Fibroblast of lung (primary cell): ENCODE results near the gene SLC4A5. TPM values are rescaled to one million over a fixed set of nuclear protein-coding genes. Genes with fewer than 3 reads are reported as not detected.

Experiments used
- DNase-seq, 2 donors: peaks; one replicate each; pipeline versions ENCODE4 v3.0.0 to v3.0.0-alpha.2; 2010; ENCODE audit warnings: low read depth in 2 of 2
- H2AFZ ChIP-seq: 2 replicates; pipeline ENCODE4 v1.5.1; 2012; ENCODE audit warnings: low read length, control low read depth, inconsistent platforms
- H3K27ac ChIP-seq: 2 replicates; pipeline ENCODE4 v1.5.1; 2011; ENCODE audit warnings: low read length, control low read depth; ENCODE audit not compliant: insufficient read depth
- H3K27me3 ChIP-seq: 2 replicates; pipeline ENCODE4 v1.5.1; 2011; ENCODE audit warnings: mild to moderate bottlenecking, low read length; ENCODE audit not compliant: control insufficient read depth, insufficient read depth
- H3K36me3 ChIP-seq: 2 replicates; pipeline ENCODE4 v1.5.1; 2011; ENCODE audit warnings: low read length; ENCODE audit not compliant: control insufficient read depth, insufficient read depth
- H3K4me1 ChIP-seq: 2 replicates; pipeline ENCODE4 v1.5.1; 2011; ENCODE audit warnings: low read length; ENCODE audit not compliant: control insufficient read depth, insufficient read depth; ENCODE audit errors: extremely low read depth
- H3K4me2 ChIP-seq: 2 replicates; pipeline ENCODE4 v1.5.1; 2011; ENCODE audit warnings: low read length, control low read depth; ENCODE audit not compliant: insufficient read depth; ENCODE audit errors: extremely low read depth
- H3K4me3 ChIP-seq, 4 experiments: fragments of 200-600 bp in 1 of 4; sonication (generic) in 1 of 4; replicated peaks in 1 of 4; 2 replicates each; pipeline ENCODE4 v1.5.1; 2011 to 2016; ENCODE audit warnings: low read length in 4 of 4, low read depth in 3 of 4, mild to moderate bottlenecking in 3 of 4, control low read depth in 2 of 4, inconsistent platforms in 1 of 4, mixed read lengths in 1 of 4; ENCODE audit not compliant: insufficient read depth in 1 of 4; ENCODE audit errors: control extremely low read depth in 1 of 4
- H3K79me2 ChIP-seq: 2 replicates; pipeline ENCODE4 v1.5.1; 2012; ENCODE audit warnings: mild to moderate bottlenecking, low read length, inconsistent platforms; ENCODE audit not compliant: control insufficient read depth, insufficient read depth
- H3K9ac ChIP-seq: 2 replicates; pipeline ENCODE4 v1.5.1; 2011; ENCODE audit warnings: mild to moderate bottlenecking, low read length, control low read depth; ENCODE audit not compliant: insufficient read depth
- H3K9me3 ChIP-seq: 2 replicates; pipeline ENCODE4 v1.5.1; 2012; ENCODE audit warnings: low read depth, low read length; ENCODE audit not compliant: control insufficient read depth, insufficient read depth
- H4K20me1 ChIP-seq: 2 replicates; pipeline ENCODE4 v1.5.1; 2011; ENCODE audit warnings: low read length; ENCODE audit not compliant: control insufficient read depth, insufficient read depth; ENCODE audit errors: extremely low read depth
- EZH2 ChIP-seq: IDR thresholded peaks from 2 replicates; pipeline ENCODE4 v1.5.1; 2012; ENCODE audit warnings: low read length, control low read depth, mild to moderate bottlenecking; ENCODE audit errors: missing control alignments
- polyA plus RNA-seq, 2 donors: library from polyadenylated mRNA; depleted of rRNA in 1 of 2; stranded (reverse) in 1 of 2; unstranded in 1 of 2; fragments of >200 nt; gene quantifications; 2 replicates each; pipeline ENCODE4 v1.2.1, GENCODE V29; 2011 to 2012; ENCODE audit warnings: missing spikeins in 1 of 2
- total RNA-seq: library from RNA; depleted of rRNA; stranded (reverse); fragments of >200 nt; gene quantifications from 2 replicates; pipeline ENCODE4 v1.2.1, GENCODE V29; 2014
- TF ChIP-seq, protein P1 (sequence below), 2 donors: IDR thresholded peaks in 1 of 2; conservative IDR thresholded peaks in 1 of 2; 1 replicate in 1 of 2; 2 replicates in 1 of 2; pipeline ENCODE4 v1.5.1; 2011 to 2012; ENCODE audit warnings: low read length in 2 of 2, control low read depth in 1 of 2, inconsistent platforms in 1 of 2, low read depth in 1 of 2, mild to moderate bottlenecking in 1 of 2

The SLC4A5 gene
- total and polyA plus RNA-seq, 2 donors (not counting 1 experiment from before 2014, with no cell fraction given), result 0.12 to 0.17 TPM

DNA sequence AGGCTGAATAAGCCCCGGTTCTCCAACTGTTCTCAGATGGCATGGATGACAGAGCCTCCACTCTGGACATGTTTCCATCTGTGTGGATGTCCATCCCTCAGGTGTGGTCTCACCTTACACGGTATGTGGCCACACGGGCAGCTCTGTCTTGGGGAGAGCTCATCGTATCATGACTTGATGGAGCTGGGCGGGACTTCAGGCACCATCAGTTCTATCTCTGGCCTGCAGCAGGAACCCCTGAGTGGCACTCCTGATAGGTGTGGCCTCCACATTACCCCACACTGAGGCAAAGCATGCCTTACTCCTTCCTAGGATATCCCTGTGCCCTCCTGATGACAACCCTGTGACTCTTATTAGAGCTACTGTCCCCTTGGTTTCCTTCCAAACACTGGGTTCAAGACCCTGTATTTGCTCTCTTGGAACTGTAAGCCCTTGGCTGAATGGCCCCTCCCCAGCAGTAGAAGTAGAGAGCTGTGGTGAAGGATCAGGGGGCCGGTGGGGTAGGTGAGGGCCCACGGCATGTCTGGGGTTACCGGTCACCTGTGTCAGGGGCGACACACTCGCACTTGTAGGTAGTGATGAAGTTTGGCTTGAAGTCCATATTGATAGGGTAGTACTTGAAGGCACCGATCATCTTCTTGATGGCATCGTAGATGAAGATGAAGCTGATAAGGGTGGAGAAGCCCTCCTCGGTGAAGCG is 96.6 kb downstream of the SLC4A5 start:
- Histone ChIP-seq H2AFZ (no peak overlapping the region), H3K36me3 (no peaks in the 10 kb centered on the region), H3K4me2 (no peak overlapping the region), H3K4me1 (no peaks in the 10 kb centered on the region), H3K27me3 (peaks cover 2% of the 10 kb centered on the region), H4K20me1 (no peaks in the 10 kb centered on the region), H3K27ac (no peak overlapping the region), H3K9ac (no peak overlapping the region), H3K4me3 (no peak overlapping the region), H3K79me2 (no peaks in the 10 kb centered on the region), H3K9me3 (no peaks in the 10 kb centered on the region)
- TF ChIP-seq EZH2, result no peak
- TF ChIP-seq, protein P1, sequence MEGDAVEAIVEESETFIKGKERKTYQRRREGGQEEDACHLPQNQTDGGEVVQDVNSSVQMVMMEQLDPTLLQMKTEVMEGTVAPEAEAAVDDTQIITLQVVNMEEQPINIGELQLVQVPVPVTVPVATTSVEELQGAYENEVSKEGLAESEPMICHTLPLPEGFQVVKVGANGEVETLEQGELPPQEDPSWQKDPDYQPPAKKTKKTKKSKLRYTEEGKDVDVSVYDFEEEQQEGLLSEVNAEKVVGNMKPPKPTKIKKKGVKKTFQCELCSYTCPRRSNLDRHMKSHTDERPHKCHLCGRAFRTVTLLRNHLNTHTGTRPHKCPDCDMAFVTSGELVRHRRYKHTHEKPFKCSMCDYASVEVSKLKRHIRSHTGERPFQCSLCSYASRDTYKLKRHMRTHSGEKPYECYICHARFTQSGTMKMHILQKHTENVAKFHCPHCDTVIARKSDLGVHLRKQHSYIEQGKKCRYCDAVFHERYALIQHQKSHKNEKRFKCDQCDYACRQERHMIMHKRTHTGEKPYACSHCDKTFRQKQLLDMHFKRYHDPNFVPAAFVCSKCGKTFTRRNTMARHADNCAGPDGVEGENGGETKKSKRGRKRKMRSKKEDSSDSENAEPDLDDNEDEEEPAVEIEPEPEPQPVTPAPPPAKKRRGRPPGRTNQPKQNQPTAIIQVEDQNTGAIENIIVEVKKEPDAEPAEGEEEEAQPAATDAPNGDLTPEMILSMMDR (conservative IDR thresholded peaks at IDR 0.05 in 1 of 2, IDR thresholded peaks at IDR 0.05 in 1 of 2; ENCODE audit: low read depth in 1 of 2, low read length in 2 of 2), result no peak
- no peak for DNase-seq

DNA sequence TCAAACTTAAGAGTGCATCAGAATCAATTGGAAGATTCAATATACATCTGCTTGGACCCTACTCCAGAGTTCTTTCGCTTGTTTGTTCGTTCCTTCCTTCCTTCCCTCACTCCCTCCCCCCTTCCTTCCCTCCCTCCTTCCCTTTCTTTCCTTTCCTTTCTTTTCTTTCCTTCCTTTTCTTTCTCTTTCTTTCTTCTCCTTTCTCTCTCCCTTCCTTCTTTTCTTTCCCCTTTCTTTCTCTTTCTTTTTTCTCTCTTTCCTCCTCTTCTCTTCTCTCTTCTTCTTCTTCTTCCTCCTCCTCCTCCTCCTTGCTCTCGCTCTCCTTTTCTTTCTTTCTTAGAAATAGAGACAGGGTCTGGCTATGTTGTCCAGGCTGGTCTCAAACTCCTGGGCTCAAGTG is 98.9 kb downstream of the SLC4A5 start:
- Histone ChIP-seq H3K27me3 (no peaks in the 10 kb centered on the region), H3K4me2 (no peak overlapping the region), H3K4me1 (no peaks in the 10 kb centered on the region), H3K27ac (no peak overlapping the region), H2AFZ (no peak overlapping the region), H3K79me2 (no peaks in the 10 kb centered on the region), H3K9ac (no peak overlapping the region), H3K4me3 (no peak overlapping the region), H4K20me1 (no peaks in the 10 kb centered on the region), H3K9me3 (no peaks in the 10 kb centered on the region), H3K36me3 (no peaks in the 10 kb centered on the region)
- DNase-seq, result no peak
- TF ChIP-seq, protein P1 (conservative IDR thresholded peaks at IDR 0.05 in 1 of 2, IDR thresholded peaks at IDR 0.05 in 1 of 2; ENCODE audit: low read depth in 1 of 2, low read length in 2 of 2), result no peak
- no peak for TF ChIP-seq EZH2

GRCh38 chr2:74242354-74243071 is 100.7 kb downstream of the SLC4A5 start:
- no peak overlapping the region for H2AFZ ChIP-seq
- no peak overlapping the region for H3K4me3 ChIP-seq
- H3K79me2 ChIP-seq, result no peaks in the 10 kb centered on the region
- H3K36me3 ChIP-seq, result no peaks in the 10 kb centered on the region
- H3K9ac ChIP-seq, result no peak overlapping the region
- H3K4me1 ChIP-seq, result no peaks in the 10 kb centered on the region
- H4K20me1 ChIP-seq, result no peaks in the 10 kb centered on the region
- no peaks in the 10 kb centered on the region for H3K9me3 ChIP-seq
- DNase-seq, result no peak
- TF ChIP-seq, protein P1 (conservative IDR thresholded peaks at IDR 0.05 in 1 of 2, IDR thresholded peaks at IDR 0.05 in 1 of 2; ENCODE audit: low read depth in 1 of 2, low read length in 2 of 2), result no peak
- TF ChIP-seq EZH2, result no peak
- no peak overlapping the region for H3K27ac ChIP-seq
- no peaks in the 10 kb centered on the region for H3K27me3 ChIP-seq
- no peak overlapping the region for H3K4me2 ChIP-seq
